Mucosa of descending colon (tissue), 3 donors: ENCODE measurements around the gene PIPOX. TPM values are rescaled to one million over a fixed set of nuclear protein-coding genes. Genes with fewer than 3 reads are reported as not detected.

ENCODE experiments used
- ATAC-seq: fragments of 200-7000 bp; cut with Tn5 transposase; one replicate; pipeline ENCODE4 v1.9.1; 2020; ENCODE audit warnings: mild to moderate bottlenecking, moderate library complexity
- DNase-seq, 3 donors: peaks; one replicate each; pipeline ENCODE4 v3.0.0-alpha.2; 2020
- H3K36me3 ChIP-seq: fragments of 200-600 bp; one replicate; pipeline ENCODE4 v1.8.0; 2021; ENCODE audit warnings: low read depth, mild to moderate bottlenecking
- H3K4me1 ChIP-seq: fragments of 200-600 bp; one replicate; pipeline ENCODE4 v1.8.0; 2021; ENCODE audit warnings: low read depth, mild to moderate bottlenecking
- H3K4me3 ChIP-seq: fragments of 200-600 bp; one replicate; pipeline ENCODE4 v1.8.0; 2021; ENCODE audit warnings: mild to moderate bottlenecking
- H3K9me3 ChIP-seq: fragments of 200-600 bp; one replicate; pipeline ENCODE4 v1.8.0; 2021; ENCODE audit warnings: mild to moderate bottlenecking
- CTCF ChIP-seq: fragments of 200-600 bp; IDR thresholded peaks from one replicate; pipeline ENCODE4 v1.8.0; 2022; ENCODE audit warnings: antibody characterized with exemption, mild to moderate bottlenecking
- intact Hi-C, 2 donors: fragments of 100-400 bp; cut with DNase I in 1 of 2; cut with micrococcal nuclease in 1 of 2; formaldehyde crosslinking; loops; one replicate each; pipeline versions ENCODE4 v1.11.0 to v1.11.1; 2022; cut with DNase I, micrococcal nuclease
- total RNA-seq, 3 donors: library from RNA; stranded (reverse); fragmentation: NEBNext Ultra II Directional in 2 of 3; extraction: Animal tissue kit (Norgen Biotek cat#: 25700) in 2 of 3; gene quantifications; one replicate each; pipeline versions ENCODE4 v1.2.1 to v1.2.4, GENCODE V29; 2021 to 2023
- donor health status: DM: no; HTN: no; CAD: no; lungs with moderate emphysema.
- donor health status: DM: no; HTN: no; CAD: no.
- donor health status: DM: no; HTN: yes; CAD: no.

PIPOX gene
- total RNA-seq, 3 donors from 2014 or later = 0.75 to 7.4 (median 1.3) TPM

GRCh38 chr17:29032013-29032856 lies 10.7 kb upstream of the PIPOX start:
- Histone ChIP-seq H3K4me3 (no peak overlapping the region), H3K9me3 (peaks cover 11% of the 10 kb centered on the region), H3K36me3 (no peaks in the 10 kb centered on the region), H3K4me1 (no peaks in the 10 kb centered on the region)
- TF ChIP-seq CTCF = no peak
- intact Hi-C loops = no loop called here
- DNase-seq = no peak
- ATAC-seq = no peak

GRCh38 chr17:29032857-29033197 lies 10.1 kb upstream of the PIPOX start:
- TF ChIP-seq CTCF = no peak
- no peak for DNase-seq

GRCh38 chr17:29034510-29034909 lies 8.4 kb upstream of the PIPOX start:
- Histone ChIP-seq H3K9me3 (peaks cover 11% of the 10 kb centered on the region), H3K4me1 (no peaks in the 10 kb centered on the region), H3K36me3 (no peaks in the 10 kb centered on the region), H3K4me3 (no peak overlapping the region)
- DNase-seq = no peak
- no peak for ATAC-seq
- intact Hi-C loops = no loop called here
- TF ChIP-seq CTCF = no peak

More at GRCh38 chr17:29032857-29033197, 10.1 kb upstream of the PIPOX start:
- H3K36me3 ChIP-seq = no peaks in the 10 kb centered on the region
- H3K9me3 ChIP-seq = peaks cover 11% of the 10 kb centered on the region
- H3K4me3 ChIP-seq = no peak overlapping the region
- intact Hi-C loops = no loop called here
- no peak for ATAC-seq
- no peaks in the 10 kb centered on the region for H3K4me1 ChIP-seq

GRCh38 chr17:29036584-29036983 lies 6.4 kb upstream of the PIPOX start:
- intact Hi-C loops = no loop called here
- no peak for DNase-seq
- ATAC-seq = no peak
- Histone ChIP-seq H3K4me1 (no peaks in the 10 kb centered on the region), H3K36me3 (no peaks in the 10 kb centered on the region), H3K4me3 (no peak overlapping the region), H3K9me3 (peaks cover 11% of the 10 kb centered on the region)
- no peak for TF ChIP-seq CTCF

GRCh38 chr17:29037739-29038084 lies 5.2 kb upstream of the PIPOX start:
- peaks cover 11% of the 10 kb centered on the region for H3K9me3 ChIP-seq
- no peaks in the 10 kb centered on the region for H3K36me3 ChIP-seq
- no peak for TF ChIP-seq CTCF
- intact Hi-C loops = no loop called here
- ATAC-seq (no peak), DNase-seq (no peak)
- no peaks in the 10 kb centered on the region for H3K4me1 ChIP-seq
- H3K4me3 ChIP-seq = no peak overlapping the region
